NCI-H1930 (cell line): Measurements from ENCODE around the gene SULT1B1.

Experiments used
- DNase-seq, 2 experiments: peaks; one replicate each; lab custom pipeline; 2025; lab: John Stamatoyannopoulos, UW

Gene SULT1B1

GRCh38 chr4:69697536-69698242 lies 62.7 kb downstream of the SULT1B1 start:
- DNase-seq: no peak

- DNase-seq: no peak
Measured at GRCh38 chr4:69689599-69689998, 70.8 kb downstream of the SULT1B1 start.

DNA sequence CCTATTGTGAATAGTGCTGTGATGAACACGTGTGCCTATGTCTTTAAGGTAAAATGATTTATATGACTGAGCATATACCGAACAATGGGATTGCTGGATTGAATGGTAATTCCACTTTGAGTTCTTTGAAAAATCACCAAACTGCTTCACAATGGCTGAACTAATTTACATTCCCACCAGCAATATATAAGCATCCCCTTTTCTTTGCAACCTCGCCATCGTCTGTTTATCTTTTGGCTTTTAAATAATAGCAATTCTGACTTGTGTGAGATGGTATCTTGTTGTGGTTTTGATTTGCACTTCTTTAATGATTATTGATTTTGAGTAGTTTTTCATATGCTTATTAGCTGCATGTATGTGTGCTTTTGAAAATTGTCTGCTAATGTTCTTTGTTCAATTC lies 75.6 kb downstream of the SULT1B1 start:
- DNase-seq: peak; percentile 47 to 48
